ENCODE results near the gene LPIN1. TPM values are rescaled to one million over a fixed set of nuclear protein-coding genes. Genes with fewer than 3 reads are reported as not detected.

Gene LPIN1
- total RNA-seq, 1 donor from 2014 or later = 23.4 TPM

- no peak for DNase-seq (ENCODE audit: low read depth)
- Mint-ChIP-seq H3K36me3 (ENCODE audit: low read depth, unreplicated experiment) (no peaks in the 10 kb centered on the region), H3K27ac (ENCODE audit: unreplicated experiment) (no peak overlapping the region), H3K4me3 (ENCODE audit: unreplicated experiment) (no peak overlapping the region), H3K4me1 (ENCODE audit: low read depth, unreplicated experiment) (peaks cover 45% of the 10 kb centered on the region), H3K9me3 (ENCODE audit: unreplicated experiment) (peaks cover 4% of the 10 kb centered on the region), H3K27me3 (ENCODE audit: low read depth, unreplicated experiment) (no peaks in the 10 kb centered on the region)
- H4K20me1 ChIP-seq (ENCODE audit: insufficient read depth, low read length) = peaks cover 78% of the 10 kb centered on the region
- no peaks in the 10 kb centered on the region for H3K27me3 ChIP-seq (ENCODE audit: insufficient read depth, low read length)
- no peaks in the 10 kb centered on the region for H3K9me3 ChIP-seq (ENCODE audit: insufficient read depth, low read depth, low read length)
- no peak for TF ChIP-seq CTCF (IDR thresholded peaks at IDR 0.05; ENCODE audit: insufficient read depth, low read depth, low read length)
- no peak for TF ChIP-seq EZH2 (IDR thresholded peaks at IDR 0.05; ENCODE audit: insufficient read depth, low read length)
- H3K27ac ChIP-seq (ENCODE audit: low read depth, low read length) = no peak overlapping the region
- FAIRE-seq = no peak
- H2AFZ ChIP-seq (ENCODE audit: low read depth, low read length) = no peak overlapping the region
- H3K4me3 ChIP-seq (ENCODE audit: insufficient read depth, low read depth, low read length) = no peak overlapping the region
- H3K4me2 ChIP-seq (ENCODE audit: low read length) = peak overlapping the region; percentile 47
- peaks cover 44% of the 10 kb centered on the region for H3K4me1 ChIP-seq (ENCODE audit: insufficient read depth, low read length)
- no peak overlapping the region for H3K9ac ChIP-seq (ENCODE audit: low read length)
- no peaks in the 10 kb centered on the region for H3K36me3 ChIP-seq (ENCODE audit: insufficient read depth, low read length)
- peaks cover 78% of the 10 kb centered on the region for H3K79me2 ChIP-seq (ENCODE audit: insufficient read depth, low read length)
Observed at GRCh38 chr2:11750422-11750821, 4.0 kb downstream of the LPIN1 start.

GRCh38 chr2:11750917-11751316, 4.5 kb downstream of the LPIN1 start:
- no peak overlapping the region for H3K4me3 ChIP-seq (ENCODE audit: insufficient read depth, low read depth, low read length)
- H3K27ac ChIP-seq (ENCODE audit: low read depth, low read length) = no peak overlapping the region
- FAIRE-seq (no peak), DNase-seq (ENCODE audit: low read depth) (peak; percentile 50)
- peaks cover 42% of the 10 kb centered on the region for H3K4me1 Mint-ChIP-seq (ENCODE audit: low read depth, unreplicated experiment)
- TF ChIP-seq EZH2 (IDR thresholded peaks at IDR 0.05; ENCODE audit: insufficient read depth, low read length) = no peak
- TF ChIP-seq CTCF (IDR thresholded peaks at IDR 0.05; ENCODE audit: insufficient read depth, low read depth, low read length) = no peak
- H3K27me3 ChIP-seq (ENCODE audit: insufficient read depth, low read length) = no peaks in the 10 kb centered on the region
- peaks cover 82% of the 10 kb centered on the region for H4K20me1 ChIP-seq (ENCODE audit: insufficient read depth, low read length)
- H3K4me1 ChIP-seq (ENCODE audit: insufficient read depth, low read length) = peaks cover 44% of the 10 kb centered on the region
- no peaks in the 10 kb centered on the region for H3K36me3 ChIP-seq (ENCODE audit: insufficient read depth, low read length)
- no peak overlapping the region for H3K9ac ChIP-seq (ENCODE audit: low read length)
- H3K79me2 ChIP-seq (ENCODE audit: insufficient read depth, low read length) = peaks cover 83% of the 10 kb centered on the region
- H3K27ac Mint-ChIP-seq (ENCODE audit: unreplicated experiment) = no peak overlapping the region
- H3K4me2 ChIP-seq (ENCODE audit: low read length) = peak overlapping the region; percentile 47
- H2AFZ ChIP-seq (ENCODE audit: low read depth, low read length) = no peak overlapping the region
- H3K9me3 ChIP-seq (ENCODE audit: insufficient read depth, low read depth, low read length) = no peaks in the 10 kb centered on the region
- no peaks in the 10 kb centered on the region for H3K27me3 Mint-ChIP-seq (ENCODE audit: low read depth, unreplicated experiment)
- H3K9me3 Mint-ChIP-seq (ENCODE audit: unreplicated experiment) = peaks cover under 1% of the 10 kb centered on the region
- H3K4me3 Mint-ChIP-seq (ENCODE audit: unreplicated experiment) = no peak overlapping the region
- no peaks in the 10 kb centered on the region for H3K36me3 Mint-ChIP-seq (ENCODE audit: low read depth, unreplicated experiment)

- H3K27ac Mint-ChIP-seq (ENCODE audit: unreplicated experiment) = no peak overlapping the region
- no peaks in the 10 kb centered on the region for H3K9me3 Mint-ChIP-seq (ENCODE audit: unreplicated experiment)
- H4K20me1 ChIP-seq (ENCODE audit: insufficient read depth, low read length) = peaks cover 90% of the 10 kb centered on the region
- H3K4me1 Mint-ChIP-seq (ENCODE audit: low read depth, unreplicated experiment) = peaks cover 35% of the 10 kb centered on the region
- H3K36me3 Mint-ChIP-seq (ENCODE audit: low read depth, unreplicated experiment) = no peaks in the 10 kb centered on the region
- peaks cover 88% of the 10 kb centered on the region for H3K79me2 ChIP-seq (ENCODE audit: insufficient read depth, low read length)
- no peak overlapping the region for H3K4me3 Mint-ChIP-seq (ENCODE audit: unreplicated experiment)
- H3K4me1 ChIP-seq (ENCODE audit: insufficient read depth, low read length) = peaks cover 35% of the 10 kb centered on the region
- H3K9me3 ChIP-seq (ENCODE audit: insufficient read depth, low read depth, low read length) = no peaks in the 10 kb centered on the region
- H3K4me2 ChIP-seq (ENCODE audit: low read length) = no peak overlapping the region
- no peak for FAIRE-seq
- no peak overlapping the region for H3K27ac ChIP-seq (ENCODE audit: low read depth, low read length)
- H3K27me3 Mint-ChIP-seq (ENCODE audit: low read depth, unreplicated experiment) = no peaks in the 10 kb centered on the region
- no peak overlapping the region for H3K9ac ChIP-seq (ENCODE audit: low read length)
- H2AFZ ChIP-seq (ENCODE audit: low read depth, low read length) = no peak overlapping the region
- H3K36me3 ChIP-seq (ENCODE audit: insufficient read depth, low read length) = no peaks in the 10 kb centered on the region
- H3K27me3 ChIP-seq (ENCODE audit: insufficient read depth, low read length) = no peaks in the 10 kb centered on the region
- H3K4me3 ChIP-seq (ENCODE audit: insufficient read depth, low read depth, low read length) = no peak overlapping the region
- no peak for TF ChIP-seq CTCF (IDR thresholded peaks at IDR 0.05; ENCODE audit: insufficient read depth, low read depth, low read length)
- TF ChIP-seq EZH2 (IDR thresholded peaks at IDR 0.05; ENCODE audit: insufficient read depth, low read length) = no peak
- no peak for DNase-seq (ENCODE audit: low read depth)
Observed at GRCh38 chr2:11752906-11753305, 6.5 kb downstream of the LPIN1 start.
